ENCODE results near the gene TMEM106C.

The TMEM106C gene

DNA sequence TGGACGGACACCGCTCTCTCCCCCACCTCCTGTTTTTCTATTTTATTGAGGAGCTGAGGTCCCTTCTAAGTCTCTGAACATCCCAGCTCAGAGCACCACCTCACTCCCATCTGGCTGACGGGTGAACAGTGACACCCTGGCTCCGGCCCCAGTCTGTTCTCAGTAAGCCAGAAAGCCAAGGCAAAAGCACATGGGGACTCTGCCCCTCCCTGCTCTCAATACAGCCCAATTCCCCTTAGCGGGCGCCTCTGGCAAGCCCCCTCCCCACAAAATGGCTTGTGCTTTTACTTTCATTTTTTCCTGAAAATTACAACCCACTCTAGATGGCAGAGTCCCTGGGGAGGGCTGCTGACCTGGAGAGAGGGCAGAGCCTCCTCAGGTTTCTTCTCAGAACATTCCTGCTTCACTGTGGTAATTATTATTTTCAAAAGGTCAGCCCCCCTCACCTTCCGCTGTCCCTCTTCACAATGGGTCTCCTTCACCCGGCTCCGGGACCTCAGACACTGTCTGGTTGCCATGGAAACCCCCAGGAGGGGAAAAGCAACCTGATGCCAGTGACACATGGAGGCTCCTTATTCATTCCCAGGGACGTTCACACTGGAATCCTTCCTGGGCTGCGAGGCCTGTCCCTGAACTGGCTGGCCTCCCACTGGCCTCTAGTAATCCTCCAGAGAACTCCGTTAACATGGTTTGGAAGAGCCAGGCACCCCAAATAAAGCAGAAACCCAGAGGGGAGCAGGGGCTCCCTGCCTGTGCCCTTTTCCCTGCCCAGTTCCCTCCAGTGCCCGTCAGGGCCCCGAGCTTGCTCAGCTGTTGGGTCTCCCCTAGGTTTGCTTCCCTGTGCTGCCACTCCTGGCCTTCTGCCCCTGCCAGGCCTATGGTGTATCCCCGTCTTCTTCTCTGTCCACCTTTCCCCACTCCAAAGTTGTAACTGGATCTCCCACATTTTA, 25.0 kb downstream of the TMEM106C start:
- in situ Hi-C loops (cut with MboI; ENCODE audit: low sequenced_read_pairs, unreplicated experiment) = no loop called here
- TF ChIP-seq, protein P1, sequence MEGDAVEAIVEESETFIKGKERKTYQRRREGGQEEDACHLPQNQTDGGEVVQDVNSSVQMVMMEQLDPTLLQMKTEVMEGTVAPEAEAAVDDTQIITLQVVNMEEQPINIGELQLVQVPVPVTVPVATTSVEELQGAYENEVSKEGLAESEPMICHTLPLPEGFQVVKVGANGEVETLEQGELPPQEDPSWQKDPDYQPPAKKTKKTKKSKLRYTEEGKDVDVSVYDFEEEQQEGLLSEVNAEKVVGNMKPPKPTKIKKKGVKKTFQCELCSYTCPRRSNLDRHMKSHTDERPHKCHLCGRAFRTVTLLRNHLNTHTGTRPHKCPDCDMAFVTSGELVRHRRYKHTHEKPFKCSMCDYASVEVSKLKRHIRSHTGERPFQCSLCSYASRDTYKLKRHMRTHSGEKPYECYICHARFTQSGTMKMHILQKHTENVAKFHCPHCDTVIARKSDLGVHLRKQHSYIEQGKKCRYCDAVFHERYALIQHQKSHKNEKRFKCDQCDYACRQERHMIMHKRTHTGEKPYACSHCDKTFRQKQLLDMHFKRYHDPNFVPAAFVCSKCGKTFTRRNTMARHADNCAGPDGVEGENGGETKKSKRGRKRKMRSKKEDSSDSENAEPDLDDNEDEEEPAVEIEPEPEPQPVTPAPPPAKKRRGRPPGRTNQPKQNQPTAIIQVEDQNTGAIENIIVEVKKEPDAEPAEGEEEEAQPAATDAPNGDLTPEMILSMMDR (IDR thresholded peaks at IDR 0.05; ENCODE audit: borderline replicate concordance, control extremely low read depth, extremely low read depth, insufficient read depth, missing control alignments) = no peak
- no peak for DNase-seq (ENCODE audit: low spot score)

DNA sequence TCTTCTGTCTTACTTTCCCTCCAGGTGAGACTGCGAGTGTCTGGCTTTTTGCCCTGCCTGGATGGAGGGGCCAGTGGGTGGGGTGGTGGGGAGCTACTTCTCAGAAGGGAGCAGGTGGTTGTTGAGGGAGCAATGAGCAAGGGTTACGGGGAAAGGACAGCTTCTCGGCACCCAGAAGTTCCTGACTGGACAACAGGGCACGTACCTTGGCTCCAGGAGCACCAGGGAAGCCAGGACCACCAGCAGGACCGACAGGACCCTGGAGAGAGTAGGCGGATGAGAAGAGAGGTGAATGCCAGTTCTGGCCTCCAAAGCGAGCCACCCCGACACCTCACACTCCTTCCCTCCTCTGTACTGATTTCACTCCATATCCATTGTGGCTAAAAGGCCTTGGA, 25.6 kb downstream of the TMEM106C start:
- TF ChIP-seq, protein P1 (IDR thresholded peaks at IDR 0.05; ENCODE audit: borderline replicate concordance, control extremely low read depth, extremely low read depth, insufficient read depth, missing control alignments) = no peak
- in situ Hi-C loops (cut with MboI; ENCODE audit: low sequenced_read_pairs, unreplicated experiment) = no loop called here
- DNase-seq (ENCODE audit: low spot score) = no peak

DNA sequence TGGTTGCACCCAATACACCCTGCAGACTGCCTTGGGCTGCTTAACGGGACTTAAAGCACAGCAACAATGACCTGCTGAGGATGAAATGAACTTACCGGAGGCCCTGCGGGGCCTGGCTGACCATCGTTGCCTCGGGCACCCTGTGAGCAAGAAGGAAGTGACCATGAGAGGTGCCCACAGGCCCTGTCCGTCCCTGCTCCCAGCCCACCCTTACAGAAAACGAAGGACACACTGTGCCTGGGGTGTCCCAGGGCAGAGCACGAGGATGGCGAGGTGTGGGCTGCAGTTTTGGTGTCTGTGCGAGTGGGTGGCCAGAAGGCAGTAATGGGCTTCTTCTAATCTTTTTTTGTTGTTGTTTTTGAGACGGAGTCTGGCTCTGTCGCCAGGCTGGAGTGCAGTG, 26.3 kb downstream of the TMEM106C start:
- in situ Hi-C loops (cut with MboI; ENCODE audit: low sequenced_read_pairs, unreplicated experiment) = no loop called here
- TF ChIP-seq, protein P1 (IDR thresholded peaks at IDR 0.05; ENCODE audit: borderline replicate concordance, control extremely low read depth, extremely low read depth, insufficient read depth, missing control alignments) = no peak
- DNase-seq (ENCODE audit: low spot score) = no peak

DNA sequence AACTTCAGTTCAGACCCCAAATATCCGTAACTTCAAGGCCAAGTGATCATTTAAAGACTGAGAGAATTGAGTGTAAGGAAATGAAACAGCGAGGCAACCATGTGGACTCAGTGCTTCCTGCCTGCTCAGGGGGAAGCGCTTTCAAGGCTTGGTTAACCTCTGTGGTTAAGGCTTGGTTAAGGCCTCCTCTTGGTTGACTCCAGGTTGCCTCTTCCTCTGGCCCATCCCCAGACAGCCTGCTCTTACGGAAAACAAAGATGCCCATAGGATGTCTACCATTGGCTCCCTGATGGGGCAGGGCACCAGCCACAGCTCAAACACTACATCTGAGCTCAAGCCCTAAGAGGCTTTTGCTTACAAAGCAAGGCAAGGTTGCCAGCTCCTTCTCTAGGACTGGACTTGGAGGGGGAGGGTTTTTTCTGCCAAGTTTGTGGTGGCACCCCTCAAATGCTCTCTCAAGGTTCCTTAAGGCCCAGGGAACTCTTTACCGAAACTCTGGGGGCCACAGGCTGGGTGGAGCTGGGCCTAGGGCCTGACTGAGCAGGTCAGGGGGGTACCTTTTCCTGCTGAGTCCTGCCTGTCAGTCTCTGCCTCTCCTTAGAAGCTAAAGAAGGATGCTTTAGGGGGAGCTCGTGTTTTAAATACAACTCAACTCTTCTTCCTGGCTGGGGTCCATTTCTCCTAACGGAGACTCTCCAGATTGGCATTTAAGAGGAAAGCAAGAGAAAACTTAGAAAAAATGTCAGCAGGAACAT, 27.1 kb downstream of the TMEM106C start:
- in situ Hi-C loops (cut with MboI; ENCODE audit: low sequenced_read_pairs, unreplicated experiment) = no loop called here
- DNase-seq (ENCODE audit: low spot score) = peak; percentile 69
- TF ChIP-seq, protein P1 (IDR thresholded peaks at IDR 0.05; ENCODE audit: borderline replicate concordance, control extremely low read depth, extremely low read depth, insufficient read depth, missing control alignments) = no peak

DNA sequence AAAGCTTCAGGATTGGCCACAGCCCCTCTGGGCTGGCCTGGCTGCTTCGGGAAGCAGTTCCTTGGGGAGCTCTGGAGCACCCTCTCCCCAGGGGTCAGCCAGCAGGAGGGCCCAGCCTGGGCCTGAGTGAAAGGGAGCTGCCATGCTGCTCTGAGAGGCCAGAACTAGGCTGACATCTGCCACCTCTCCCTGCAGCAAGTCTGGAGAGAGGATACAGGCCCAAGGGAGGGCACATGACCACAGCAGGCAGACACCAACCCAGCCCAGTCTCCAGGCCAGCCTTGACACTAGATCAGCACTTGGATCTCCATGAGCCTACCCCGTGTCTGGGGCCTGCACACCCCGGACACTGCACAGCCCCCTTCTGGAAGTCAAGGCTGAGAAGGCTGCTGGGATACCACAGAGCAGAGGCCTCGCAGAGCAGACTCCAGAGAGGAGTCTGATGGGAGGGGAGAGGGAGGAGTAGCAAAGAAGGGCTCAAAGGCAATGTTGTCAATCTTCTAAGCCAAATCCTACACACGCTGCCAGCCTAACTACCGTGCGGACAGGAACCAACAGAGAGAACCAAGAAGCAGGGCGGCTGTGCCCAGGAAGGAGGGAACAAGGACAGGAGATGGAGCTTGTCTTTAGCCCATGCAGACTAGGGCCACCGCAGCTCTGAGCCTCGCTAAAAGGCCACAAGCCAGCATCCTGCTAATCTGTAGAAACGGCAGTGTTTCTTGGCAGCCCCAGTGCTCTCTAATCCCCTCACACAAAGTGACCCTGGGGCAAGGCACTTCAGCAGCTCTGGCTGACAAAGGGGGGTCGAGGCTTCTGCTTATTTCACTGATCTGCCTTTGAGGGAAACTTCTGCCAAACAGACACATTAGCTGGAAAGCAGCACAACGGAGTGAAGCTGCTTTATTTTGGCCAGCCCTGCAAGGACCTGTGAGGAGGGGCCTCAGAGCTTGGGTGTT, 28.0 kb downstream of the TMEM106C start:
- TF ChIP-seq, protein P1 (IDR thresholded peaks at IDR 0.05; ENCODE audit: borderline replicate concordance, control extremely low read depth, extremely low read depth, insufficient read depth, missing control alignments) = no peak
- DNase-seq (ENCODE audit: low spot score) = no peak
- in situ Hi-C loops (cut with MboI; ENCODE audit: low sequenced_read_pairs, unreplicated experiment) = no loop called here

DNA sequence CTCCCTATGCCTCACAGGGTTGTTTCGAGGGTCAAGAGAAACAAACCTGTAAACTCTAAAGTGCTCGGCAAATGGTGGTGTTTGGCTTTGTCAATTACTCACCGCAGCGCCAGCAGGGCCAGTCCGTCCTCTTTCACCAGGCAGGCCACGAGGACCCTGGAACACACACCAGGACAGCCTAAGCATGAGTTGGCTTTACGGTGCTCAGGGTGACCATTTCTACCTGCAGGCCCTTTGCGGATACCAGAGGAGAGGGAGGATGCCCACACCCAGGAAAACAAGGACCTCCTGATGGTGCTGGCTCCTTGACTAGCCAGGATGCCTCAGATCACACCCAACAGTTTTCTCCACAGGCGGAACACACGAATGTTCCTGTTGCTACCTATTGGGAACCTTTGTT, 29.4 kb downstream of the TMEM106C start:
- in situ Hi-C loops (cut with MboI; ENCODE audit: low sequenced_read_pairs, unreplicated experiment) = no loop called here
- DNase-seq (ENCODE audit: low spot score) = no peak
- TF ChIP-seq, protein P1 (IDR thresholded peaks at IDR 0.05; ENCODE audit: borderline replicate concordance, control extremely low read depth, extremely low read depth, insufficient read depth, missing control alignments) = no peak
